ENCODE results near the gene FBXW7. TPM values are rescaled to one million over a fixed set of nuclear protein-coding genes. Genes with fewer than 3 reads are reported as not detected.

FBXW7 gene
- total and polyA plus RNA-seq, 12 donors = 12.1 to 87.6 (median 66.8) TPM

DNA sequence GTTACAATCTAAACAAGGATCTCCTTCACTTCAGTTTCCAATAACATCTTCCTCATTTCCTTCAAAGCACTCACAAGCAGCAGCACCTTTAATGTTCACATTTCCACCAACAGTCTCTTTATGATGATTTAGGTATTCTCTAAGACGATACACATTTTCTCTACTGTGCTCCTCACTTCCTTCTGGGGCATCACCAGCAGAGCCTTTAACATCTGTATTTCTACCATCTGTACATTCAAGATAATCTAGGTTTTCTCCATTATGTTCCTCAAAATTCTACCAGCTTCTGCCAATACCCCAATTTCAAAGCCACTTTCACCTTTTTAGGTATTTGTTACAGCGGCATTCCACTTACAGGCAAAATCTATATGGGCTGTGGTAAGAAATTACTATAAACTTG lies 80.6 kb downstream of the FBXW7 start:
- no peak overlapping the region for H3K27ac ChIP-seq
- H3K27me3 ChIP-seq = no peaks in the 10 kb centered on the region
- no peak for DNase-seq
- ATAC-seq = no peak
- H3K36me3 ChIP-seq = no peaks in the 10 kb centered on the region
- 84 to 90% methylated on average over 2 of the region's 2 CpGs for WGBS, 2 donors
- no peak overlapping the region for H3K4me3 ChIP-seq
- intact Hi-C loops (cut with DNase I) = loop anchor here in 2 of 10 donors (5.0 to 10.0 kb wide), 2 partner anchors 179 to 187 kb away; no protein-coding TSS in a partner anchor
- TF ChIP-seq, protein P1, sequence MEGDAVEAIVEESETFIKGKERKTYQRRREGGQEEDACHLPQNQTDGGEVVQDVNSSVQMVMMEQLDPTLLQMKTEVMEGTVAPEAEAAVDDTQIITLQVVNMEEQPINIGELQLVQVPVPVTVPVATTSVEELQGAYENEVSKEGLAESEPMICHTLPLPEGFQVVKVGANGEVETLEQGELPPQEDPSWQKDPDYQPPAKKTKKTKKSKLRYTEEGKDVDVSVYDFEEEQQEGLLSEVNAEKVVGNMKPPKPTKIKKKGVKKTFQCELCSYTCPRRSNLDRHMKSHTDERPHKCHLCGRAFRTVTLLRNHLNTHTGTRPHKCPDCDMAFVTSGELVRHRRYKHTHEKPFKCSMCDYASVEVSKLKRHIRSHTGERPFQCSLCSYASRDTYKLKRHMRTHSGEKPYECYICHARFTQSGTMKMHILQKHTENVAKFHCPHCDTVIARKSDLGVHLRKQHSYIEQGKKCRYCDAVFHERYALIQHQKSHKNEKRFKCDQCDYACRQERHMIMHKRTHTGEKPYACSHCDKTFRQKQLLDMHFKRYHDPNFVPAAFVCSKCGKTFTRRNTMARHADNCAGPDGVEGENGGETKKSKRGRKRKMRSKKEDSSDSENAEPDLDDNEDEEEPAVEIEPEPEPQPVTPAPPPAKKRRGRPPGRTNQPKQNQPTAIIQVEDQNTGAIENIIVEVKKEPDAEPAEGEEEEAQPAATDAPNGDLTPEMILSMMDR (IDR thresholded peaks at IDR 0.05) = no peak
- no peaks in the 10 kb centered on the region for H3K9me3 ChIP-seq
- H3K4me1 ChIP-seq = peaks cover 0 to 21% (median 0%) of the 10 kb centered on the region in 9 donors

DNA sequence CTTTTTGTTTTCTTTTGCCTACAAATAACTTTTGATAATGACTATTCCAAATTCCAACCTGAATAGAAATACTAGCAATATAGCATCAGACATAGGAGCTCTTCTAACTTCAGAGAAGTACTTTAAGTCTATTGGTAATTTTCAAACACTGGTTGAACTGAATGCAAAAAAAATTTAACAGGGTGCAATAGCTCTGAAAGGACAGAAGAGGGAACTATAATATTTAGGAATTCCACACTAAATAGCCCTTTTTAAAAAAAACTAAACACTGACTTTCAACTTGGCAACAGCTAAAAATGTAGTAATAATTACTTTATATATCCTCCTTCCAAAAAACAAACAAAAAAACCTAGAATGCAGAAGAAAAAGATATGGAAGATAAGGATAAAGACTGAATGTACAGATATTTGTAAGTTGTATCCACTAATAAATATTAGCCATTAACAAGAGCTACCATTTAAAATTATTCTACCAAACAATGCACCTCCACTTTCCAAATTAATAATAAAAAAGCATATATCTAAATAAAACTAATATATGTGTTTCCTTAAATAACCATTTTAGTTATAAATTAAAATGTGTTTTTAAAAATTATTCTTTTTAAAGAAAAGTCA lies 81.4 kb downstream of the FBXW7 start:
- no peak overlapping the region for H3K27ac ChIP-seq
- H3K27me3 ChIP-seq = no peaks in the 10 kb centered on the region
- no peak overlapping the region for H3K4me3 ChIP-seq
- ATAC-seq (no peak), DNase-seq (no peak)
- no peaks in the 10 kb centered on the region for H3K9me3 ChIP-seq
- H3K4me1 ChIP-seq = peaks cover 0 to 17% (median 0%) of the 10 kb centered on the region in 9 donors
- TF ChIP-seq, protein P1 (IDR thresholded peaks at IDR 0.05) = peak in 8 of 9 donors; percentile 34 to 68 (median 63)
- intact Hi-C loops (cut with DNase I) = loop anchor here in 5 of 10 donors (1.0 to 10.0 kb wide), 3 partner anchors 180 to 188 kb away; no protein-coding TSS in a partner anchor
- no peaks in the 10 kb centered on the region for H3K36me3 ChIP-seq

DNA sequence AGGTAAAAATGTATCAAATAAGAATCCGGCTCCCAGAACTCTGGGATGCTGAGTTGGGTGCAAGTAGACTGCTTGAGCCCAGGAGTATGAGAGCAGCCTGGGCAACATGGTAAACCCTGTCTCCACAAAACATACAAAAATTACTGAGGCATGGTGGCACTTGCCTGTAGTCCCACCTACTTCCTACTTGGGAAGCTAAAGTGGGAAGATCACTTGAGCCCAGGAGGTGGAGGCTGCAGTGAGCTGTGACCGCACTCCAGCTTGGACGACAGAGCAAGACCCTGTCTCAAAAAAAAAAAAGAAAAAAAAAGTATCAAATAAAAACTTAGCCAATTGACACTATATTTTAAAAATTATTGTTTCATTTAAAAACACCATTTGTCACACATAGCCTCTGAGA lies 84.4 kb downstream of the FBXW7 start:
- H3K4me1 ChIP-seq = peaks cover 0 to 5% (median 0%) of the 10 kb centered on the region in 9 donors
- H3K4me3 ChIP-seq = no peak overlapping the region
- no peaks in the 10 kb centered on the region for H3K36me3 ChIP-seq
- TF ChIP-seq, protein P1 (IDR thresholded peaks at IDR 0.05) = no peak
- no peaks in the 10 kb centered on the region for H3K9me3 ChIP-seq
- no peak for ATAC-seq
- intact Hi-C loops (cut with DNase I) = loop anchor here in 3 of 10 donors (5.0 to 10.0 kb wide), 2 partner anchors 183 to 191 kb away; no protein-coding TSS in a partner anchor
- H3K27me3 ChIP-seq = no peaks in the 10 kb centered on the region
- 89 to 93% methylated on average over 3 of the region's 3 CpGs for WGBS, 2 donors
- no peak overlapping the region for H3K27ac ChIP-seq
- DNase-seq = no peak

DNA sequence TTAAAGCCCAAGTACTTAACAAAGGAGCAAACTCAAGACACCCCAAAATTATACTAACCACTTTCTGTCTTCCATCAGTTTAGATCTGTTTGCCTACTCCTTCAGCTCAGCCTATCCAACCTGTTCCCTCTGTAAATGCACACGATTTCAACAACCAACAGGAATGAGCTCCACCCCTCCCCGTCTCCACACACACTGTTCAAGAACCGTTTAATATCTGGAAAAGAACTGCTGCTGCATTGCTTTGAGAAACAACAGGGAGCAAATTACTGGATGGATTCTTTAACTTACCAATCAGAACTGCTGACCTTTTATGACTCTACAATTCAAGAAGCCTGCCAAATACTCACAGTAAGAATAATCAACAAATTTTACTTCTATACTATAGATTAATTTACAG lies 87.0 kb downstream of the FBXW7 start:
- TF ChIP-seq, protein P1 (IDR thresholded peaks at IDR 0.05) = no peak
- Histone ChIP-seq H3K27ac (no peak overlapping the region), H3K9me3 (no peaks in the 10 kb centered on the region), H3K36me3 (no peaks in the 10 kb centered on the region), H3K4me1 (no peaks in the 10 kb centered on the region), H3K4me3 (no peak overlapping the region), H3K27me3 (no peaks in the 10 kb centered on the region)
- WGBS, 2 donors = 65 to 66% methylated on average over 3 of the region's 3 CpGs
- DNase-seq = no peak
- no peak for ATAC-seq
- intact Hi-C loops (cut with DNase I) = no loop called here
